Jurkat, Clone E6-1 (cell line): ENCODE measurements around the gene ADAMTS14.

ENCODE experiments used
- DNase-seq: peaks from one replicate; pipeline ENCODE4 v3.0.0-alpha.2; 2011; ENCODE audit warnings: low read depth, low spot score
- H3K4me3 ChIP-seq: 2 replicates; pipeline ENCODE4 v1.5.1; 2011; ENCODE audit warnings: mild to moderate bottlenecking, low read length, control low read depth, moderate library complexity

ADAMTS14 gene

DNA sequence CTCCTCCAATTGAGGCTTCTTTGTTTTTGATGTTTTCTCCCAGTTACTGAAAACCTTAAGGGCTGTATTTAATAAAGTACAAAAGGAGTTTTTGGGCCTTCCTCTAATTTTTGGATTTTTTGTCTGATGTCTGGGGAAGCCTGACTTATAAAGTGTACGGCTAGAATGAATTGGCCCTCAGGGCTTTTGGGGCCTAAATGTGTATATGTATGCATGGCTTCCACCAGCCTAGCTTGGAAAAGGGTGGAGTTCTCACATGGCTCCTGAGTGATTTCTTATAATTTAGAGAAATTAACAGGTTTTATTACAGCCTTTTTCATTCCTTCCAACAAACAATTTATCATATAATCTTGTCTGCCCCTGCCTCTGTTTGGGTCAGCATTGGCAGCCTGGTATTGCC lies 123.3 kb downstream of the ADAMTS14 start:
- no peak for DNase-seq
- H3K4me3 ChIP-seq: no peak overlapping the region

DNA sequence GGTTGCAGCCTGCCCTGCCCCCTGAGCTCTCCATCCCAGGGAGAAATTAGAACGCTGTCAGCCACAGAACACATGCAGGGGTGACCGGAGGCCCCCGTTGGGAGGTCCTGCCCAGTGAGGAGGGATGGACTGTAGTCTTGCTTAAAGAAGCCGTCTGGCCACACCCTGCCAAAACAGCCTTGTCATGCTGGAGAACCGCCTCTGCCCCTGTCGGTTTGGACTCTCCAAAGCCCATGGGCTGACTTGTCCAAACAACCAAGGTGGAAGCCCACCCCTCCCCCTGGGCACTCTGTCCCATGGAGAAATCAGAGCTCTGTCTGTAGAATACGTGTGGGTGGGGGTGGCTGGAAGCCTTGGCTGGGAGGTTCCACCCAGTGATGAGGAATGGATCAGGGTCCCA lies 125.5 kb downstream of the ADAMTS14 start:
- no peak overlapping the region for H3K4me3 ChIP-seq
- no peak for DNase-seq

DNA sequence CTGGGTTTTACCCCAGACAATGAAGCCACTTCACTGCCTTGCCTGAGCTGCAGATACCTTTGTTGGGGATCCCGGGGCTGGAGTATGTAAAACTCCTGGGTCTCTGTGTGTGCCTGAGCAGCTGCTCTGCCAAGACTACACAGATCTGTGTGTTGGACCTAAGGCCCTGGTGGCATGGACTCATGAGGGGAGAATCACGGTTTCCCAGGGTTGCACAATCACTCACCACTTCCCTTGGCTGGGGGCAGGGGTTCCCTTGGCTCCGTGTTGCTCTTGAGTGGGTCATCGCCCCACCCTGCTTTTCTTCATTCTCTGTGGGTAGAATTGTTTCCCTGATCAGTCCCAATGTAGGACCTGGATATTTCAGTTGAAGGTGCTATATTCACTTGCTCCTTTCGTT lies 126.8 kb downstream of the ADAMTS14 start:
- no peak overlapping the region for H3K4me3 ChIP-seq
- DNase-seq: no peak

DNA sequence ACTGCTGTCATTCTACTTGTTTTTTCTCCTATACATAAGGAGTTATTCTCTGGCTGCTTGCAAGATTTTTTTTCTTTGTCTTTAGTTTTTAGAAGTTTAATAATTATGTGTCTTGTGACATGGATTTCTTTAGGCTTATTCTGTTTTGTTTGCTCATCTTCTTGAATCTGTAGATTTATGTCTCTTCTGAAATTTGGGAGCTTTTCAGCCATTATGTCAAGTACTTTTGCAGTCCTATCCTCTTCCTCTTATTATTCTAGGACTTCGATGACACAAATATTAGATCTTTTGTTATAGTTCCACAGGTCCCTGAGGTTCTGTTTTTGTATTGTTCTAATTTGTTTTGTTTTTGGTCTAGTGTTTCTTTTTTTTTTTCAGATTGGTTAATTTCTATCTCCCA lies 129.5 kb downstream of the ADAMTS14 start:
- H3K4me3 ChIP-seq: no peak overlapping the region
- DNase-seq: no peak

DNA sequence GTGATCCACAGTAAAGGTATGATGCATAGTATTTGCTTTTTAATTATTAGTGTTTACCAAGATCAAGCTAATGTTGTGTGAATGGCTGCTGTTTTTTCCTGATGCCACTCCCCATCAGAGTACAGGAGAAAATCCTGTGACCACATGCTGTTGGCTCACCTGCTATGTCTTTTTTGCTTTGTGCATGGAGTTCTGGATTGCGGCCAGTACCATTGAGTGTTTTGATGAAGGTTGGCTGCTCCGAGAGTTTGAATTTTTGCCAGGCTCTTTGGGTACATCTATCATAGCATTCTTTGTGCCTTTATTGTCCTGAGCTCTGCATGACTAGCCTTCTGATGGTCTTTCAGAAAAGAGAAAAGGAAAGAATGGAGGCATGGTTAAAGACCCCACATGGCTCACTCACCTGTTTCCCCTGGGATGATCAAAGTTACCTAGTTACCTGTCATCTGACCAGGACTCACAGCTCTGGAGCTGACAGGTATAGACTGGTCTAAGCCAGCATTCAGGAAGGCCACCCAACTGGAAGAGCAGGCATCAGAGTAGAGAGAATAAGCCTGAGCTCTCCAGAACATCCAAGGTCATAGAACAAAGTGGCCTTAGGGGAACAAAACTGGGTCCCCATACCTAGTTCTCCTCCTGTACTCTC lies 131.6 kb downstream of the ADAMTS14 start:
- DNase-seq: no peak
- no peak overlapping the region for H3K4me3 ChIP-seq

DNA sequence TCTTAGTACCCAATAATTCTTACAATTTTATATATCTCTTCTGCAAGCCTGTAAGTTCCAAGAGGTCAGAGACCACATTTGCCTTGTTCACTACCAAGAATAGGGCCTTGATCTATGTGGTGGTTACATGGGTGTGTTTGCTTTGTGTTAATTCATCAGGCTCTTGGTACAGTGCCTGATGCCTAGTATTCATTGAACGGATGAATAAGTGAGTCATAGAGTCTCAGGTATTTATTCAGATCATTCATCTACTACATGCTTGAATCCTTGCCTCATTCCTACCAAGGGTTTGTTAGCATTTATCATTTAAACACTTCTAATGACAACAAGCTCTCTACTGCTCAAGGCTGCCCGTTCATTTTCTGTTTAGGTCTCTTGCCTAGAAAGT lies 132.1 kb downstream of the ADAMTS14 start:
- DNase-seq: no peak
- no peak overlapping the region for H3K4me3 ChIP-seq

DNA sequence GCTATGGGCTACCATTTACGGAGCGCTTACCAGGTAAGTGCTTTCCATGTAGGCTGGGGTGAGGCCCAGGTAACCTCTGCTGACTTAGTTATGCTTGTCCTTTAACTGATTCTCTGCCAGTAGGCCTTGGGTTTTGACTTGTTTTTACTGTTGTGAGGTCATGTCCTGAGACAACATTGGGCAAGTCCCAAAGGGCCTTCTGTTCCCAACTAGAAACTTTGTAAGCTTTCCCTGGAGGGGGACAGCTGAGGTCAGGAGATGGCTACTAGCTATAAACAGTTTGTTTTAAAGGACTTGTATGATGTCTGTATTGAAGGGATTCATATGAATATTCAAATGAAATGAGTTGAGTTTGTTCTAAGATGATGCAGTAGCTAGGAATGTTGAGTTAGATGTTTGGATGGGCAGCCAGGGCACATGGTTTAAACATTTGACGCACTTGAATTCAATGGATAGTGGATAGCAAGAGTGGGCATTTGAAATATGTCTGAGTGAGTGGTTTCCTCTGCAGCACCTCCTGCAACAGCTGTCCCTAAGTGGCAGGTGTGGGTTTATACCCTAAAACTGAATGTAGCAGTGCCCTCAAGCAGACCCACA lies 133.4 kb downstream of the ADAMTS14 start:
- DNase-seq: no peak
- H3K4me3 ChIP-seq: no peak overlapping the region

DNA sequence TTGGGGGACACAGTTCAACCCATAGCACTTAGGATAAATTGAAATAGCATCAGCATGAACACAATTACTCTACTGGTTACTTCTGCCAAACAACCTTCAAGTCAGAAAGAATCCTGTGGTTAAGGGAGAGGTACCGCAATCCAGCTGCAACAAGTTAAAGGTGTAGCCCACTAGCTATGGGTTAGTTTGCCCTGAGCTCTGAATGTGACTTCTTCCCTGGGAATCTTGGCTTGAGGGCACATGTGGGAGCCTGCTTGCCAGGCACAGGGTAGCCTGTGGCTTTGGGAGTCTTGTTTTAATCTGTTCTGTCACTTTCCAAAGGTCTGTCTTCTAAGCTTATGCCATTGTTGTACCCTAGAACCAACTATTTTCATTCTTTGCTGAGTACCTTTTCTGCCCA lies 134.5 kb downstream of the ADAMTS14 start:
- no peak for DNase-seq

DNA sequence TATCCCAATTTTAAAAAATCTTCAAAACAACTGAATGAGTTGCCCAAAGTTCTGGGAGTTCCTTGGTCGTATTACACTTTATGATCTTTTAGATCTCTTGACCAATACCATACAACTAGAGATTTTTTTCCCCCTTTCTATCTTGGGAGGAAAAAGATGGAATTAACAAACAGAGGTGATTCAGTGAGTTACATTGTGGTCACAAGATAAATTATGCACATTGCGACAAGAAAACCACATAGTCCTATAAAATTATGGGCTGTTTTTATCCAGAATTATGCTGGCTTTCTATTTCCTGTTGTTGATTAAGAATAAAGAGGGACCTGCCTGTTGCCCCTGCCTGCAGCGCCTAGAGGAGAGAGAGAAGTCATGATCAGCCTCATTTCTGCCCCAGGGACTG lies 135.2 kb downstream of the ADAMTS14 start:
- no peak overlapping the region for H3K4me3 ChIP-seq
- DNase-seq: no peak

More for the DNA sequence above, 134.5 kb downstream of the ADAMTS14 start:
- no peak overlapping the region for H3K4me3 ChIP-seq

DNA sequence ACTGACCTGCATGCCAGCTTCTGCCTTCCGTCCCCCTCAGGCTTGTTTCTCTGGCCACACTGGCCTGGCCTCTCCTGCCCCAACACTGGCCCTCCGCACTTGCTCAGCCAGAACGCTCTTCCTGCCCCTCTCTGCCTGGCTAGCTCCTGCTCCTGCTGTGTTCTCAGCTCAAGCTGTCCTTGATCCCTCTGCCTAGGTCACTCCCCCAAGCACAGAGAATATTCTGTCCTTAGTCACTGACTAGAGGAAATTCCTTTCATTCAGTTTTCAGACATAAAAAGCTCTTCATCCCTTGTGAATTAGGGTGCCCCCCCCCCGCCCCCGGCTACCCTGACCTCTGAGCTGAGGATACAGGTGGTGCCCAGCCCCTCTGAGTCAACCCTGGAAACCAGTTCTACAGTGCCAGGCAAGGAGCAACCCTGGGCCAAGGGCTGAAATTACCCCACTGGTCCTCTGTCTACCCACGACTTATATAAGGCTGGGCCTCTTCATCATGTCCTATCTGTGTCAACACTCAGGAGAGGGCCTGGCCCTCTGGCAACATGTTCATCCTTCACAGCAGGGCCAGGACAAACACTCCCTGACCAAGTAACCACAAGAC lies 136.8 kb downstream of the ADAMTS14 start:
- no peak for DNase-seq
- H3K4me3 ChIP-seq: no peak overlapping the region

DNA sequence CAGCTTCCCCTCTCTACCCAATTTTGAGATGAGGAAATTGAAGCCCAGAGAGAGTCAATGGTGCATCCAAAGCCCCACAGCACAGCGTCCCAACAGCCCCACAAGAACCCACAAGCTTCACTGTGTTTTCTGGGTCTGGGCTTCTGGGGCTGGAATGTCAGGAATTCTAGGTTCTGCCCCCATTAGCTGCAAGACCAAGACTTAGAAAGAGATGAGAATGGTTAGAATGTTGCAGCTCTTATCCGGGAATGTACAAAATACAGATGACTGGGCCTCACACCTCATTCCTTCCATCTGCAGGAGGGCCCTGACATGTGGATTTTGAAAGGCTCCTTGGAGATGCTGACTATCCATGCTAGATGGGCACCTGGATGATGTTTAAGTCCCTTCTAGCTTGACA lies 137.4 kb downstream of the ADAMTS14 start:
- DNase-seq: no peak

DNA sequence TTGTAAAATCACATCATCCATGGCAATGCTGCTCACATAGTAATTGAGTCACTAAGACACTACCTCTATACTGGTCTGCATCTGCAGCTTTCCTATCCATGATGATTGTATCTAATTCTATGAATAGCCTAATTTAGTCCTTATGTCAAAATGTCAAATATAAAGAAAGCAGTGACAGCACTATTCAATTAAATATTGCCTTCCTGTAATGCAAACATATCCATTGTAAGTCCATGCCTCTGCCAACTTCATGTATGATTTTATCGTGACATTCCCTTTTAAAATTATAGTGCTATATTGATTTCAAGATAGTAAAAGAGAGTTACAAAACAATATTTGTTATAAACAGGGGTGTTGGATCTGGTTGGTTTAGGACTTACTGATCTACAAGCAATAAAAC lies 138.7 kb downstream of the ADAMTS14 start:
- H3K4me3 ChIP-seq: no peak overlapping the region
- no peak for DNase-seq

More for the DNA sequence above, 137.4 kb downstream of the ADAMTS14 start:
- no peak overlapping the region for H3K4me3 ChIP-seq

DNA sequence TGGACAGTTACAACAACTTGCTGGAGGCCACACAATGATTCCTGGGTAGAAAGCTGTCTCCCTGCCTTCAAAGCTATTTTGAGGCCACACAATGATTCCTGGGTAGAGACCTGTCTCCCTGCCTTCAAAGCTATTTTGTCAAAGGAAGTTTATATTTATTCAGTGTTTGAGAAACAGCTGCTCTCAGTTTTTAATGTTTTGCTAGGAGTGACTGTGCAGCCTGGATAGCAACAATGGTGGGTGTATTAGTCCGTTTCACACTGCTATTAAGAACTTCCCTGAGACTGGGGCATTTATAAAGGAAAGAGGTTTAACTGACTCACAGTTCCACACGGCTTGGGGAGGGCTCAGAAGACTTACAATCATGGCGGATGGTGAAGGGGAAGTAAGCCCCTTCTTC lies 139.6 kb downstream of the ADAMTS14 start:
- no peak overlapping the region for H3K4me3 ChIP-seq

More for the DNA sequence above, 139.6 kb downstream of the ADAMTS14 start:
- no peak for DNase-seq
